Measurements from ENCODE around the gene INPPL1. TPM values are rescaled to one million over a fixed set of nuclear protein-coding genes. Genes with fewer than 3 reads are reported as not detected.

The INPPL1 gene
- total RNA-seq, 1 experiment from 2014 or later: 90.2 TPM

DNA sequence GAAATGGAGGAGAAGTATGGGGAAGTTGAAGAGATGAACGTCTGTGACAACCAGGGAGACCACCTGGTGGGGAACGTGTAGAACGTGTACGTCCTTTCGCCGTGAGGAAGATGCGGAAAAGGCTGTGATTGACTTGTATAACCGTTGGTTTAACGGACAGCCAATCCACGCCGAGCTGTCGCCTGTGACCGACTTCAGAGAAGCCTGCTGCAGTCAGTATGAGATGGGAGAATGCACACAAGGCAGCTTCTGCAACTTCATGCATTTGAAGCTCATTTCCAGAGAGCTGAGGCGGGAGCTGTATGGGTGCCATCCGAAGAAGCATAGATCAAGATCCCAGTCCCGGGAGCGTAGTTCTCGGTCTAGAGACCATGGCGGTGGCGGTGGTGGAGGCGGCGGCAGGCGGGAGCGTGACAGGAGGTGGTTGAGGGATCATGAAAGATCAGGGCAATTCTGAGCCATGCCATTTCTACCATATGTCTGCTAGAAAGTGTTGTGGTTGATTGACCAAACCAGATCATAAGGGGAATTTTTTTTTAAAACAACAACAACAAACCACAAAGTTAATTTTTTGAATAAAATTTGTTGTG, 56.3 kb downstream of the INPPL1 start:
- Mint-ChIP-seq H3K4me1 (ENCODE audit: insufficient read depth, unreplicated experiment) (peaks cover 9% of the 10 kb centered on the region), H3K9me3 (ENCODE audit: unreplicated experiment) (peaks cover 6% of the 10 kb centered on the region), H3K27ac (ENCODE audit: low read depth, unreplicated experiment) (no peak overlapping the region), H3K27me3 (ENCODE audit: insufficient read depth, unreplicated experiment) (peaks cover 22% of the 10 kb centered on the region), H3K36me3 (ENCODE audit: insufficient read depth, unreplicated experiment) (no peaks in the 10 kb centered on the region), H3K4me3 (ENCODE audit: unreplicated experiment) (no peak overlapping the region)
- TF ChIP-seq, protein P1, sequence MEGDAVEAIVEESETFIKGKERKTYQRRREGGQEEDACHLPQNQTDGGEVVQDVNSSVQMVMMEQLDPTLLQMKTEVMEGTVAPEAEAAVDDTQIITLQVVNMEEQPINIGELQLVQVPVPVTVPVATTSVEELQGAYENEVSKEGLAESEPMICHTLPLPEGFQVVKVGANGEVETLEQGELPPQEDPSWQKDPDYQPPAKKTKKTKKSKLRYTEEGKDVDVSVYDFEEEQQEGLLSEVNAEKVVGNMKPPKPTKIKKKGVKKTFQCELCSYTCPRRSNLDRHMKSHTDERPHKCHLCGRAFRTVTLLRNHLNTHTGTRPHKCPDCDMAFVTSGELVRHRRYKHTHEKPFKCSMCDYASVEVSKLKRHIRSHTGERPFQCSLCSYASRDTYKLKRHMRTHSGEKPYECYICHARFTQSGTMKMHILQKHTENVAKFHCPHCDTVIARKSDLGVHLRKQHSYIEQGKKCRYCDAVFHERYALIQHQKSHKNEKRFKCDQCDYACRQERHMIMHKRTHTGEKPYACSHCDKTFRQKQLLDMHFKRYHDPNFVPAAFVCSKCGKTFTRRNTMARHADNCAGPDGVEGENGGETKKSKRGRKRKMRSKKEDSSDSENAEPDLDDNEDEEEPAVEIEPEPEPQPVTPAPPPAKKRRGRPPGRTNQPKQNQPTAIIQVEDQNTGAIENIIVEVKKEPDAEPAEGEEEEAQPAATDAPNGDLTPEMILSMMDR (IDR thresholded peaks at IDR 0.05; ENCODE audit: unreplicated experiment): no peak
- BruUV-seq (replicated peaks): no TSS peak
- ChIA-PET POLR2A (no interaction called here), CTCF (interaction anchor here (0.7 kb wide), 1 partner anchor 30 kb away, joined by 3 read pairs; no protein-coding TSS in a partner anchor)
- intact Hi-C loops (cut with micrococcal nuclease): no loop called here
- no peak for DNase-seq (ENCODE audit: unreplicated experiment)

DNA sequence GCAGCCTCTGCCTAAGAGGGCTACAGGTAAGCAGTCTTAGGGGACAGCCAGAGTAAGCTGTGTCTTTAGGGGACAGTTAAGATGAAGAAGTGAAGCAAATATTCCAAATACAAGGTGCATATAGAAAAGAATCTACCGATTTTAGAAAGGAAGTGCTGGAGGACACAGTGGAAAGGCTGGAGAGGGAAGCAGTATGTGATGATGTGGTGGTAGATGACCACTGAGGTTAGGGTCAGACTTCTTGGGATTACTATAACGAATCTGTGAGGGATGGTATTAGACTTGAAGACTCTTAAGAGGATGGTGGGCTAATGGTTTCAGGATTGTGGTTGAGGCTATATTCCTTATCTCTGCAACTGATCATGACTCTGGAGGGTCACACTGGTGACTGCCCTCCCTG, 59.4 kb downstream of the INPPL1 start:
- Mint-ChIP-seq H3K9me3 (ENCODE audit: unreplicated experiment) (peaks cover 6% of the 10 kb centered on the region), H3K4me3 (ENCODE audit: unreplicated experiment) (no peak overlapping the region), H3K27me3 (ENCODE audit: insufficient read depth, unreplicated experiment) (peaks cover 22% of the 10 kb centered on the region), H3K27ac (ENCODE audit: low read depth, unreplicated experiment) (no peak overlapping the region), H3K4me1 (ENCODE audit: insufficient read depth, unreplicated experiment) (peaks cover 9% of the 10 kb centered on the region), H3K36me3 (ENCODE audit: insufficient read depth, unreplicated experiment) (no peaks in the 10 kb centered on the region)
- TF ChIP-seq, protein P1 (IDR thresholded peaks at IDR 0.05; ENCODE audit: unreplicated experiment): no peak
- ChIA-PET POLR2A (no interaction called here), CTCF (no interaction called here)
- no peak for DNase-seq (ENCODE audit: unreplicated experiment)
- BruUV-seq (replicated peaks): no TSS peak
- intact Hi-C loops (cut with micrococcal nuclease): no loop called here

DNA sequence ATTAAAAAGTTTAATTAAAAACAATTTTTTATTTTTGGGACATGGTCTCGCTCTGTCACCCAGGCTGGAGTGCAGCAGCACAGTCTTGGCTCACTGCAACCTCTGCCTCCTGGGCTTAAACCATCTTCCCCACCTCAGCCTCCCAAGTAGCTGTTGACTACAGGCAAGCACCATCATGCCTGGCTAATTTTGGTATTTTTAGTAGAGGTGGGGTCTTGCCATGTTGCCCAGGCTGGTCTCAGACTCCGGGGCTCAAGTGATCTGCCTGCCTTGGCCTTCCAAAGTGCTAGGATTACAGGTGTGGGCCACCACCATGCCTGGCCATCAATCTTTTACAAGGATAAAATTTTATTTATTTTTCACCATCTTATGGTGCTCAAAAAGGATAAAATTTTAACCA, 62.7 kb downstream of the INPPL1 start:
- peaks cover 9% of the 10 kb centered on the region for H3K36me3 Mint-ChIP-seq (ENCODE audit: insufficient read depth, unreplicated experiment)
- no peak overlapping the region for H3K27ac Mint-ChIP-seq (ENCODE audit: low read depth, unreplicated experiment)
- no peak for DNase-seq (ENCODE audit: unreplicated experiment)
- BruUV-seq (replicated peaks): no TSS peak
- H3K4me1 Mint-ChIP-seq (ENCODE audit: insufficient read depth, unreplicated experiment): no peaks in the 10 kb centered on the region
- intact Hi-C loops (cut with micrococcal nuclease): no loop called here
- TF ChIP-seq, protein P1 (IDR thresholded peaks at IDR 0.05; ENCODE audit: unreplicated experiment): no peak
- H3K9me3 Mint-ChIP-seq (ENCODE audit: unreplicated experiment): no peaks in the 10 kb centered on the region
- peaks cover 22% of the 10 kb centered on the region for H3K27me3 Mint-ChIP-seq (ENCODE audit: insufficient read depth, unreplicated experiment)
- ChIA-PET POLR2A (no interaction called here), CTCF (no interaction called here)
- no peak overlapping the region for H3K4me3 Mint-ChIP-seq (ENCODE audit: unreplicated experiment)

Other genes starting within 250 kb of the INPPL1 start
- gene IL18BP, start 225.9 kb upstream of the INPPL1 start, total RNA-seq (2022): 5.1 and 8.2 TPM in 2 replicates
- gene NUMA1, start 144.2 kb upstream of the INPPL1 start, total RNA-seq (2022): 109 and 113 TPM in 2 replicates
- gene LRRC51, start 143.9 kb upstream of the INPPL1 start, total RNA-seq (2022): 9.3 and 9.5 TPM in 2 replicates
- gene LAMTOR1, start 121.5 kb upstream of the INPPL1 start, total RNA-seq (2022): 76.9 and 82.4 TPM in 2 replicates
- gene TOMT, start 118.8 kb upstream of the INPPL1 start, total RNA-seq (2022): not detected in 2 replicates
- gene ANAPC15, start 112.1 kb upstream of the INPPL1 start, total RNA-seq (2022): 52.2 and 63.6 TPM in 2 replicates
- 2.0 and 2.6 TPM in 2 replicates for gene FOLR3, start 89.0 kb upstream of the INPPL1 start, total RNA-seq (2022)
- gene FOLR1, start 32.6 kb upstream of the INPPL1 start, total RNA-seq (2022): 0.40 TPM in 1 of 2 replicates, not detected in the other
- not detected in 2 replicates for gene FOLR2, start 8.0 kb upstream of the INPPL1 start, total RNA-seq (2022)
- gene PHOX2A, start 19.4 kb downstream of the INPPL1 start, total RNA-seq (2022): not detected in 2 replicates
- gene CLPB, start 209.8 kb downstream of the INPPL1 start, total RNA-seq (2022): 42.2 and 44.4 TPM in 2 replicates